Measurements from ENCODE around the gene TM2D1.

- TF ChIP-seq POLR2AphosphoS5 (IDR thresholded peaks at IDR 0.05) (no peak), CTCF (IDR thresholded peaks at IDR 0.05) (no peak)
Observed at GRCh38 chr1:61709908-61710289, 15.0 kb downstream of the TM2D1 start.
